GM12878 (cell line): Measurements from ENCODE around the gene L3MBTL1. TPM values are rescaled to one million over a fixed set of nuclear protein-coding genes. Genes with fewer than 3 reads are reported as not detected.

Experiments
- ATAC-seq: fragments of 200-7000 bp; cut with Tn5 transposase; 3 replicates; pipeline ENCODE4 v1.9.1; 2020; ENCODE audit warnings: mild to moderate bottlenecking, moderate library complexity
- BruUV-seq: library from RNA; stranded (reverse); fragments of 400-500 nt; replicated peaks from 2 replicates; lab custom pipeline; 2021; lab: Mats Ljungman, UMichigan
- CTCF ChIA-PET: fragments of 300-600 bp; sonication (Branson Sonifier 250); formaldehyde crosslinking; extraction: SDS; loops from one replicate; lab custom pipeline; 2021; ENCODE audit warnings: inconsistent platforms; lab: Yijun Ruan, JAX
- POLR2A ChIA-PET: fragments of 350-600 bp; formaldehyde crosslinking; extraction: SDS; loops from one replicate; lab custom pipeline; 2021; ENCODE audit warnings: inconsistent platforms; lab: Charles Lee
- RAD21 ChIA-PET: fragments of 300-600 bp; sonication (Branson Sonifier 250); formaldehyde crosslinking; loops from one replicate; lab custom pipeline; 2023; ENCODE audit warnings: antibody characterized with exemption; ENCODE audit not compliant: unreplicated experiment; lab: Charles Lee
- SMC1A ChIA-PET: fragments of 300-600 bp; sonication (Branson Sonifier 250); formaldehyde crosslinking; loops from one replicate; lab custom pipeline; 2023; ENCODE audit not compliant: unreplicated experiment, uncharacterized antibody; lab: Charles Lee
- DNase-seq: peaks from one replicate; pipeline ENCODE4 v3.0.0-alpha.2; 2011; ENCODE audit warnings: low read depth, low spot score
- FAIRE-seq: peaks from 3 replicates; lab custom pipeline; 2011; peaks lifted over from hg19 to GRCh38; lab: Jason Lieb, UNC
- H2AFZ ChIP-seq: 2 replicates; pipeline ENCODE4 v1.6.0; 2011; ENCODE audit warnings: low read depth, low read length, control low read depth; ENCODE audit not compliant: control insufficient read depth
- H3K27ac ChIP-seq: 2 replicates; pipeline ENCODE4 v1.5.1; 2011; ENCODE audit warnings: control low read depth; ENCODE audit not compliant: control insufficient read depth, insufficient read depth
- H3K27me3 ChIP-seq, 2 experiments: replicated peaks in 1 of 2; 2 replicates each; pipeline versions ENCODE4 v1.6.0 to v1.6.1; 2011; ENCODE audit warnings: low read length in 1 of 2; ENCODE audit not compliant: control insufficient read depth in 2 of 2, insufficient read depth in 2 of 2
- H3K36me3 ChIP-seq, 2 experiments: 2 replicates each; pipeline ENCODE4 v1.5.1; 2011; ENCODE audit warnings: low read length in 1 of 2; ENCODE audit not compliant: control insufficient read depth in 2 of 2, insufficient read depth in 2 of 2
- H3K4me1 ChIP-seq: 2 replicates; pipeline ENCODE4 v1.6.1; 2011; ENCODE audit warnings: mild to moderate bottlenecking, low read length, moderate library complexity, mixed read lengths; ENCODE audit not compliant: control insufficient read depth, insufficient read depth
- H3K4me2 ChIP-seq: 2 replicates; pipeline ENCODE4 v1.6.0; 2011; ENCODE audit warnings: control low read depth; ENCODE audit not compliant: control insufficient read depth, insufficient read depth
- H3K4me3 ChIP-seq: fragments of 200-600 bp; sonication (generic); 2 replicates; pipeline ENCODE4 v1.5.1; 2016
- H3K79me2 ChIP-seq: 2 replicates; pipeline ENCODE4 v1.6.0; 2011; ENCODE audit warnings: low read length; ENCODE audit not compliant: control insufficient read depth, insufficient read depth
- H3K9ac ChIP-seq: 2 replicates; pipeline ENCODE4 v1.8.0; 2011; ENCODE audit warnings: low read length, control low read depth, mixed read lengths; ENCODE audit not compliant: control insufficient read depth, insufficient read depth
- H3K9me3 ChIP-seq: replicated peaks from 3 replicates; pipeline ENCODE4 v1.5.1; 2011; ENCODE audit warnings: mild to moderate bottlenecking, low read length; ENCODE audit not compliant: control insufficient read depth, insufficient read depth
- H4K20me1 ChIP-seq: 2 replicates; pipeline ENCODE4 v1.6.0; 2011; ENCODE audit not compliant: control insufficient read depth, insufficient read depth
- SMAD1 ChIP-seq: fragments of 450-650 bp; IDR thresholded peaks from 2 replicates; pipeline ENCODE4 v1.6.1; 2018; ENCODE audit warnings: mild to moderate bottlenecking, low read depth; ENCODE audit not compliant: partially characterized antibody
- TCF3 ChIP-seq: IDR thresholded peaks from 2 replicates; pipeline ENCODE4 v1.6.1; 2012; ENCODE audit warnings: low read depth, mild to moderate bottlenecking, low read length, borderline replicate concordance; ENCODE audit not compliant: insufficient read depth
- ZNF24 ChIP-seq: fragments of 450-650 bp; IDR thresholded peaks from 2 replicates; pipeline ENCODE4 v1.6.1; 2017; ENCODE audit warnings: antibody characterized with exemption, mild to moderate bottlenecking
- ZNF274 ChIP-seq: IDR thresholded peaks from one replicate; pipeline ENCODE4 v1.8.0; 2011; ENCODE audit not compliant: insufficient read length, insufficient read depth
- WGBS: methylation state at CpG from one replicate; pipeline ENCODE4 v1.1.6; 2016; ENCODE audit warnings: low lambda C conversion rate; ENCODE audit not compliant: insufficient replicate concordance, insufficient coverage; ENCODE audit errors: missing lambda C conversion rate; 5-methylcytosine and 5-hydroxymethylcytosine counted together
- in situ Hi-C: fragments of 300-500 bp; cut with MboI; formaldehyde crosslinking; loops from 9 replicates; pipeline ENCODE4 v1.14.3; 2018; ENCODE audit warnings: mixed read lengths
- intact Hi-C: fragments of 100-400 bp; cut with micrococcal nuclease; formaldehyde crosslinking; loops from one replicate; pipeline ENCODE4 v1.14.2; 2022; ENCODE audit not compliant: unreplicated experiment
- polyA plus RNA-seq, 11 experiments: library from polyadenylated mRNA; depleted of rRNA in 4 of 11; unstranded in 6 of 11; stranded (reverse) in 5 of 11; fragments of >200 nt; fragmentation: Nextera tagmentation in 4 of 11; fragmentation: Illumina TruSeq in 1 of 11; extraction: Ambion mirVana in 4 of 11; extraction: Trizol in 1 of 11; gene quantifications; 1 replicate in 1 of 11; 2 replicates in 10 of 11; pipeline versions ENCODE4 v1.2.1 to v1.2.3, GENCODE V29; 2011 to 2016; ENCODE audit warnings: inconsistent platforms in 2 of 11, missing spikeins in 2 of 11, low read depth in 1 of 11
- total RNA-seq, 4 experiments: library from RNA; depleted of rRNA in 3 of 4; stranded (reverse); fragments of >200 nt in 3 of 4; fragmentation: Illumina TruSeq in 1 of 4; extraction: Trizol in 1 of 4; gene quantifications; 2 replicates each; pipeline versions ENCODE4 v1.2.1 to v1.2.3, GENCODE V29; 2013 to 2021
- TF ChIP-seq, protein P1 (sequence below): fragments of 450-650 bp; IDR thresholded peaks from 2 replicates; pipeline ENCODE4 v1.6.1; 2017; ENCODE audit warnings: low read depth, mild to moderate bottlenecking, moderate library complexity

The L3MBTL1 gene
- total and polyA plus RNA-seq, 10 of the 15 experiments (the other 5 are each of a cell fraction or from before 2014, with no cell fraction given), result 0.56 to 6.6 (median 3.9) TPM

- FAIRE-seq, result no peak
- ChIA-PET RAD21 (no interaction called here), POLR2A (no interaction called here), SMC1A (interaction anchor here (1.1 kb wide), 1 partner anchor 695 kb away, joined by 4 read pairs; no protein-coding TSS in a partner anchor), CTCF (no interaction called here)
- Histone ChIP-seq H2AFZ (no peak overlapping the region), H3K4me3 (no peak overlapping the region), H4K20me1 (no peaks in the 10 kb centered on the region), H3K9ac (no peak overlapping the region), H3K9me3 (no peaks in the 10 kb centered on the region)
- BruUV-seq, result no TSS peak
- in situ Hi-C loops, result no loop called here
- no peak for TF ChIP-seq ZNF274
- no peak for TF ChIP-seq SMAD1
- TF ChIP-seq, all 136 proteins: peak for 0
- 90% methylated on average over 11 of the region's 11 CpGs for WGBS
- no peaks in the 10 kb centered on the region for H3K79me2 ChIP-seq
- no peaks in the 10 kb centered on the region for H3K4me1 ChIP-seq
- no peak for DNase-seq
- intact Hi-C loops, result no loop called here
- no peaks in the 10 kb centered on the region for H3K27me3 ChIP-seq
- no peak for ATAC-seq
- H3K36me3 ChIP-seq, result 0 out of 4 replicates have a peak, but pooled peaks cover 0 to 2% of the 10 kb centered on the region in 2 experiments
- H3K4me2 ChIP-seq, result no peak overlapping the region
- no peak overlapping the region for H3K27ac ChIP-seq
Observed at GRCh38 chr20:43472671-43473380, 34.7 kb upstream of the L3MBTL1 start.

GRCh38 chr20:43473381-43473704, 34.2 kb upstream of the L3MBTL1 start:
- no peak for ATAC-seq
- ChIA-PET CTCF (no interaction called here), RAD21 (no interaction called here), SMC1A (no interaction called here), POLR2A (no interaction called here)
- TF ChIP-seq TCF3 (no peak), ZNF24 (no peak)
- TF ChIP-seq, protein P1, sequence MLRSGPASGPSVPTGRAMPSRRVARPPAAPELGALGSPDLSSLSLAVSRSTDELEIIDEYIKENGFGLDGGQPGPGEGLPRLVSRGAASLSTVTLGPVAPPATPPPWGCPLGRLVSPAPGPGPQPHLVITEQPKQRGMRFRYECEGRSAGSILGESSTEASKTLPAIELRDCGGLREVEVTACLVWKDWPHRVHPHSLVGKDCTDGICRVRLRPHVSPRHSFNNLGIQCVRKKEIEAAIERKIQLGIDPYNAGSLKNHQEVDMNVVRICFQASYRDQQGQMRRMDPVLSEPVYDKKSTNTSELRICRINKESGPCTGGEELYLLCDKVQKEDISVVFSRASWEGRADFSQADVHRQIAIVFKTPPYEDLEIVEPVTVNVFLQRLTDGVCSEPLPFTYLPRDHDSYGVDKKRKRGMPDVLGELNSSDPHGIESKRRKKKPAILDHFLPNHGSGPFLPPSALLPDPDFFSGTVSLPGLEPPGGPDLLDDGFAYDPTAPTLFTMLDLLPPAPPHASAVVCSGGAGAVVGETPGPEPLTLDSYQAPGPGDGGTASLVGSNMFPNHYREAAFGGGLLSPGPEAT, result no peak
- no TSS peak for BruUV-seq
- Histone ChIP-seq H2AFZ (no peak overlapping the region), H3K27me3 (no peaks in the 10 kb centered on the region), H3K27ac (no peak overlapping the region), H3K36me3 (0 out of 4 replicates have a peak, but pooled peaks cover 0 to 2% of the 10 kb centered on the region in 2 experiments), H3K79me2 (no peaks in the 10 kb centered on the region), H4K20me1 (no peaks in the 10 kb centered on the region), H3K4me1 (no peaks in the 10 kb centered on the region), H3K4me3 (no peak overlapping the region), H3K4me2 (no peak overlapping the region), H3K9me3 (no peaks in the 10 kb centered on the region), H3K9ac (no peak overlapping the region)
- intact Hi-C loops, result no loop called here
- FAIRE-seq, result no peak
- DNase-seq, result no peak
- 99% methylated on average over 4 of the region's 4 CpGs for WGBS
- in situ Hi-C loops, result no loop called here
